ENCODE results near the gene TOMM40.

The TOMM40 gene

DNA sequence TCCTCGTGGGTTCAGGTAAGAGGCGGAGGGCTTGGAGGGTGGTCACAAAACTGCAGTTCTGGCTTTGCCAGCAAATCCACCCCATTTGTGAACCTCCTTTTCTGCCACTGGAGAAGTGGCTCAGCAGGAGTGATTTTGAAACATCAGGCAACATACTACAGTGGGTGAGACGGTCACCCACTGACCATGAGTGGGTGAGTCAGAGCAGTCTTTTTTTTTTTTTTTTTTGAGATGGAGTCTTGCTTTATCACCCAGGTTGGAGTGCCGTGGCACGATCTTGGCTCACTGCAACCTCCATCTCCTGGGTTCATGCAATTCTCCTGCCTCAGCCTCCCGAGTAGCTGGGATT is 3.0 kb downstream of the TOMM40 start:
- H3K4me3 ChIP-seq (ENCODE audit: low read depth, low read length) = no peak overlapping the region
- H3K4me2 ChIP-seq (ENCODE audit: low read length) = no peak overlapping the region
- no peak overlapping the region for H3K27ac ChIP-seq
- H3K9me3 ChIP-seq (ENCODE audit: control insufficient read depth, low read length) = no peaks in the 10 kb centered on the region
- no peak overlapping the region for H2AFZ ChIP-seq
- H3K36me3 ChIP-seq (ENCODE audit: control insufficient read depth, insufficient read depth, low read length) = no peaks in the 10 kb centered on the region
- H3K4me1 ChIP-seq = peaks cover 15% of the 10 kb centered on the region
- TF ChIP-seq, protein P1, sequence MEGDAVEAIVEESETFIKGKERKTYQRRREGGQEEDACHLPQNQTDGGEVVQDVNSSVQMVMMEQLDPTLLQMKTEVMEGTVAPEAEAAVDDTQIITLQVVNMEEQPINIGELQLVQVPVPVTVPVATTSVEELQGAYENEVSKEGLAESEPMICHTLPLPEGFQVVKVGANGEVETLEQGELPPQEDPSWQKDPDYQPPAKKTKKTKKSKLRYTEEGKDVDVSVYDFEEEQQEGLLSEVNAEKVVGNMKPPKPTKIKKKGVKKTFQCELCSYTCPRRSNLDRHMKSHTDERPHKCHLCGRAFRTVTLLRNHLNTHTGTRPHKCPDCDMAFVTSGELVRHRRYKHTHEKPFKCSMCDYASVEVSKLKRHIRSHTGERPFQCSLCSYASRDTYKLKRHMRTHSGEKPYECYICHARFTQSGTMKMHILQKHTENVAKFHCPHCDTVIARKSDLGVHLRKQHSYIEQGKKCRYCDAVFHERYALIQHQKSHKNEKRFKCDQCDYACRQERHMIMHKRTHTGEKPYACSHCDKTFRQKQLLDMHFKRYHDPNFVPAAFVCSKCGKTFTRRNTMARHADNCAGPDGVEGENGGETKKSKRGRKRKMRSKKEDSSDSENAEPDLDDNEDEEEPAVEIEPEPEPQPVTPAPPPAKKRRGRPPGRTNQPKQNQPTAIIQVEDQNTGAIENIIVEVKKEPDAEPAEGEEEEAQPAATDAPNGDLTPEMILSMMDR (IDR thresholded peaks at IDR 0.05) = no peak
- H3K79me2 ChIP-seq = peaks cover 21% of the 10 kb centered on the region
- no peaks in the 10 kb centered on the region for H3K27me3 ChIP-seq (ENCODE audit: control insufficient read depth, insufficient read depth, low read length)
- no peak overlapping the region for H3K9ac ChIP-seq

DNA sequence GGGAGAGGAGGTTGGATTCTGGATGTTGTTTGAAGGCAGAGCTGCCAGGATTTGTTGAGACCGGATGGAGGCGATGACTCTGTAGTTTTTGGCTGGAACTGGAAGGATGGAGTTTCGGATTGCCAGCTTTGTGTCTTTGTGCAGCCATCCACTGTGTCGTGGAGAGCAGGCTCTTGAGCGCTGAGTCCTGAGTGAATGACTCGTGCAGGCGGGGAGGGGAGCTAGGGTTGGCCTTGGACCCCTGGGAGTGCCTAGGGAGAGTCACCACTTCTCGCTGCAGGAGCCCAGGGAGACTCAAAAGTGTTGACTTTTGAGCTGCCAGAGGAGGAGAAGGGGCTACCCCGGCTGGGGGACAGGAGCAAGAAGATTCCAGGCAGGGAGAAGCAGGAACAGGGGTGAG is 3.9 kb downstream of the TOMM40 start:
- H3K9ac ChIP-seq = no peak overlapping the region
- H3K27me3 ChIP-seq (ENCODE audit: control insufficient read depth, insufficient read depth, low read length) = no peaks in the 10 kb centered on the region
- no peak overlapping the region for H3K4me3 ChIP-seq (ENCODE audit: low read depth, low read length)
- no peak overlapping the region for H2AFZ ChIP-seq
- H3K79me2 ChIP-seq = peaks cover 21% of the 10 kb centered on the region
- no peaks in the 10 kb centered on the region for H3K36me3 ChIP-seq (ENCODE audit: control insufficient read depth, insufficient read depth, low read length)
- H3K9me3 ChIP-seq (ENCODE audit: control insufficient read depth, low read length) = no peaks in the 10 kb centered on the region
- H3K4me2 ChIP-seq (ENCODE audit: low read length) = no peak overlapping the region
- no peak overlapping the region for H3K27ac ChIP-seq
- H3K4me1 ChIP-seq = peaks cover 13% of the 10 kb centered on the region
- TF ChIP-seq, protein P1 (IDR thresholded peaks at IDR 0.05) = no peak

DNA sequence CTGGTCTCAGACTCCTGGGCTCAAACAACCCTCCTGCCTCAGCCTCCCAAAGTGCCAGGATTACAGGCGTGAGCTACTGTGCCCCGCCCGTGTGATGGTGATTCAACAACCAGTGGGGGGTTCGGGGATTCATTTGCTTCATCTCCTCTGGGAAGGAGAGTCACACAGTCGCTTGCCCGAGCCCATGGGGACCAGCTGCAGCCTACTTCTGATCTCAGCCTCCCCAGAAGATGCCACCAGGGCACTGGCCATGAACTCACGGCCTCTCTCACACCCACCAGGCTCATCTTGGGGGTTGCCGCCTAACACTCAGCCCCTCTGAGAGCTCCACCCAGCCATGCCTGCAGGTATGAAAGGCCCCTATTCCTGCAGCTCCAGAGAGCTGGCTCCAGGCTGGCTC is 6.8 kb downstream of the TOMM40 start:
- Histone ChIP-seq H2AFZ (no peak overlapping the region), H3K79me2 (peaks cover 8% of the 10 kb centered on the region), H3K4me2 (ENCODE audit: low read length) (no peak overlapping the region), H3K27ac (no peak overlapping the region), H3K36me3 (ENCODE audit: control insufficient read depth, insufficient read depth, low read length) (no peaks in the 10 kb centered on the region), H3K4me1 (no peaks in the 10 kb centered on the region), H3K27me3 (ENCODE audit: control insufficient read depth, insufficient read depth, low read length) (no peaks in the 10 kb centered on the region), H3K4me3 (ENCODE audit: low read depth, low read length) (no peak overlapping the region), H3K9ac (no peak overlapping the region), H3K9me3 (ENCODE audit: control insufficient read depth, low read length) (no peaks in the 10 kb centered on the region)
- TF ChIP-seq, protein P1 (IDR thresholded peaks at IDR 0.05) = no peak

DNA sequence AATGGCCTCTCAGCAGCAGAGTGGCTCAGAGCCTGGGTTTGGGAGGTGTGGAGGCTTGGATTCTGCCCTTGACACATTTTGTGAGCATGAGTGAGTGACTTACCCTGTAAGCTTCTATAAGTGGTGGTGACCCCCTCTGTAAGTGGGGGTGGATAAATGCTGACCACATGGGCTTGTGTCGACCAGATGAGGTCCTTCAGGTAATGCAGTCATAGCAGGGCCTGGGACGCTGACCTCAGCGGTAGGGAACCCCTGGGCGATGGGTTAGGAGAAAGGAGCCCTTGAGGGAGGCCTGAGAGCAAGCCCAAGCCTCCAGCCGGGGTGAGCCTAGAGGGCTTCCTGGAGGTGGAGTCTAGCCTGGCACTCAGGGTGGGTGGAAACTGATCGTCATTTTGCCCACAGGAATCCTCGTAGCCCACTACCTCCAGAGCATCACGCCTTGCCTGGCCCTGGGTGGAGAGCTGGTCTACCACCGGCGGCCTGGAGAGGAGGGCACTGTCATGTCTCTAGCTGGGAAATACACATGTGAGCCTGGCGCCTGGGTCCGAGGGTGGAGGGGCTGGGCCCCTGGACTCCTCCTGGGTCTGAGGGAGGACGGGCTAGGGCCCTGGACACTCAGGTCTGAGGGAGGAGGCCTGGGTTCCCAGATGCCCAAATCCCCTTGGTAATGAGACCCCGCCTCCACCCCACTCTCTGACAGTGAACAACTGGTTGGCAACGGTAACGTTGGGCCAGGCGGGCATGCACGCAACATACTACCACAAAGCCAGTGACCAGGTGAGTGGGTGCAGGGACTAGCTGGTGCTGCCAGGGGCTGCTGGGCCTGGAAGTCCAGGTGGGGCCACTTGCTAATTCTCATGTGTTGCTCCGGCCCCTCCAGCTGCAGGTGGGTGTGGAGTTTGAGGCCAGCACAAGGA is 9.5 kb downstream of the TOMM40 start:
- H3K27ac ChIP-seq = no peak overlapping the region
- H3K4me2 ChIP-seq (ENCODE audit: low read length) = no peak overlapping the region
- H3K27me3 ChIP-seq (ENCODE audit: control insufficient read depth, insufficient read depth, low read length) = no peaks in the 10 kb centered on the region
- no peak overlapping the region for H3K9ac ChIP-seq
- TF ChIP-seq, protein P1 (IDR thresholded peaks at IDR 0.05) = no peak
- no peaks in the 10 kb centered on the region for H3K36me3 ChIP-seq (ENCODE audit: control insufficient read depth, insufficient read depth, low read length)
- peaks cover 4% of the 10 kb centered on the region for H3K4me1 ChIP-seq
- no peaks in the 10 kb centered on the region for H3K9me3 ChIP-seq (ENCODE audit: control insufficient read depth, low read length)
- H3K4me3 ChIP-seq (ENCODE audit: low read depth, low read length) = no peak overlapping the region
- H3K79me2 ChIP-seq = peaks cover 3% of the 10 kb centered on the region
- no peak overlapping the region for H2AFZ ChIP-seq

DNA sequence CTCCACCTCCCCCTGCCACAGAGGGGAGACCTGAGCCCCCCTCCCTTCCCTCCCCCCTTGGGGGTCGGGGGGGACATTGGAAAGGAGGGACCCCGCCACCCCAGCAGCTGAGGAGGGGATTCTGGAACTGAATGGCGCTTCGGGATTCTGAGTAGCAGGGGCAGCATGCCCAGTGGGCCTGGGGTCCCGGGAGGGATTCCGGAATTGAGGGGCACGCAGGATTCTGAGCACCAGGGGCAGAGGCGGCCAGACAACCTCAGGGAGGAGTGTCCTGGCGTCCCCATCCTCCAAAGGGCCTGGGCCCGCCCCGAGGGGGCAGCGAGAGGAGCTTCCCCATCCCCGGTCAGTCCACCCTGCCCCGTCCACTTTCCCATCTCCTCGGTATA is 12.2 kb downstream of the TOMM40 start:
- no peak overlapping the region for H3K27ac ChIP-seq
- no peaks in the 10 kb centered on the region for H3K27me3 ChIP-seq (ENCODE audit: control insufficient read depth, insufficient read depth, low read length)
- no peaks in the 10 kb centered on the region for H3K9me3 ChIP-seq (ENCODE audit: control insufficient read depth, low read length)
- no peak overlapping the region for H3K4me3 ChIP-seq (ENCODE audit: low read depth, low read length)
- H3K79me2 ChIP-seq = no peaks in the 10 kb centered on the region
- no peak overlapping the region for H3K9ac ChIP-seq
- no peak overlapping the region for H3K4me2 ChIP-seq (ENCODE audit: low read length)
- TF ChIP-seq, protein P1 (IDR thresholded peaks at IDR 0.05) = no peak
- no peaks in the 10 kb centered on the region for H3K36me3 ChIP-seq (ENCODE audit: control insufficient read depth, insufficient read depth, low read length)
- no peak overlapping the region for H2AFZ ChIP-seq
- H3K4me1 ChIP-seq = peaks cover 4% of the 10 kb centered on the region
